ENCODE data around the gene RGS3. TPM values are rescaled to one million over a fixed set of nuclear protein-coding genes. Genes with fewer than 3 reads are reported as not detected.
"Not testable (repeated sequence)": the region's sequence is repeated elsewhere in the genome, so short reads cannot be mapped to it uniquely, and the experiment has no call there.

Gene RGS3
- total RNA-seq, 4 donors from 2014 or later, result 43.9 to 122 (median 72.7) TPM

DNA sequence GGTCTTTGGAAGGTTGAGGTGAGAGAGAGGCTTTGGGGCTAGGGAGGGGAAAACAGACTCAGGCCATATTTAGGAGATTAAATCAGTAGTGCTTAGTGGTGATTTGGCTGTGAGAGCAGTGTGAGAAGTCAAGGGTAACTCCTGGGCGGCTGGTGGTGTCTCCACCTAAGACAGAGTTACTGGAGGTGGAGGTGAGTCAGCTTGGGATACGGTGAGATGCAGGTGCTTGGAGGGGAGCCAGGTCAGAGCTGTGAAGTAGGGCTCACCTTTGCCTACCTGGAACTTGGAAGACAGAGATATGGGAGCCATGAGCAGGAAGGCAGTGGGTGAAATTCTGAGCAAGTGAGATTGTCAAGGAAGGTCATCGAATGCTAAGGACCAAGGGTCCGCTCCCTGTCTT lies 24.5 kb downstream of the RGS3 start:
- no peak overlapping the region for H3K4me3 ChIP-seq
- no peak for ATAC-seq
- no peaks in the 10 kb centered on the region for H3K9me3 ChIP-seq
- H3K27me3 ChIP-seq, result no peaks in the 10 kb centered on the region
- no peaks in the 10 kb centered on the region for H3K36me3 ChIP-seq
- 92 to 96% methylated on average over 3 to 4 of the region's 4 CpGs for WGBS, 2 donors (ENCODE audit: low coverage in 1 of 2)
- TF ChIP-seq, protein P1, sequence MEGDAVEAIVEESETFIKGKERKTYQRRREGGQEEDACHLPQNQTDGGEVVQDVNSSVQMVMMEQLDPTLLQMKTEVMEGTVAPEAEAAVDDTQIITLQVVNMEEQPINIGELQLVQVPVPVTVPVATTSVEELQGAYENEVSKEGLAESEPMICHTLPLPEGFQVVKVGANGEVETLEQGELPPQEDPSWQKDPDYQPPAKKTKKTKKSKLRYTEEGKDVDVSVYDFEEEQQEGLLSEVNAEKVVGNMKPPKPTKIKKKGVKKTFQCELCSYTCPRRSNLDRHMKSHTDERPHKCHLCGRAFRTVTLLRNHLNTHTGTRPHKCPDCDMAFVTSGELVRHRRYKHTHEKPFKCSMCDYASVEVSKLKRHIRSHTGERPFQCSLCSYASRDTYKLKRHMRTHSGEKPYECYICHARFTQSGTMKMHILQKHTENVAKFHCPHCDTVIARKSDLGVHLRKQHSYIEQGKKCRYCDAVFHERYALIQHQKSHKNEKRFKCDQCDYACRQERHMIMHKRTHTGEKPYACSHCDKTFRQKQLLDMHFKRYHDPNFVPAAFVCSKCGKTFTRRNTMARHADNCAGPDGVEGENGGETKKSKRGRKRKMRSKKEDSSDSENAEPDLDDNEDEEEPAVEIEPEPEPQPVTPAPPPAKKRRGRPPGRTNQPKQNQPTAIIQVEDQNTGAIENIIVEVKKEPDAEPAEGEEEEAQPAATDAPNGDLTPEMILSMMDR (IDR thresholded peaks at IDR 0.05), result no peak
- TF ChIP-seq POLR2AphosphoS5 (IDR thresholded peaks at IDR 0.05) (no peak), POLR2A (IDR thresholded peaks at IDR 0.05) (no peak), EP300 (IDR thresholded peaks at IDR 0.05) (no peak)
- peaks cover 13 to 70% (median 18%) of the 10 kb centered on the region in 3 donors for H3K4me1 ChIP-seq
- H3K27ac ChIP-seq, result peak overlapping the region; percentile 73 to 91 (median 82)

DNA sequence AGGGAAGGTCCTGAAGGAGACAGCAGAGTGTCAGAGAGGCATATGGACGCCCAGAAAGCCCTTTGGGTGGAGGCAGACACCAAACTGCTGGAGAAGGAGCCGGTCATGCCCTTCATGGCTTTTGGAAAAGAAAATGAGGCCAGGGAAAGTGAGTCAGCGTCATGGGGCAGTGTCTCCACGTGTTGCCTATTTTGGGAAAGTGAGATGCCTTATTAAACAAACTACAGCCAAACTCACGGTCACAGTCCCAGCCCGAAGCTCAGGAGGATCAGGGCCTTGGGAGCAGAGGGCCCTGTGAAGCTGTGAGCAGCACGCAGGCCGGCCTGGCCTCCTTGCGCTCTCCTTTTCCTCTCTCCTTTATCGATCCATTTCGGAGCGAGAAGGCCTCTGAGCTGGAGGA lies 25.0 kb downstream of the RGS3 start:
- H3K4me3 ChIP-seq, result no peak overlapping the region
- H3K9me3 ChIP-seq, result no peaks in the 10 kb centered on the region
- 54% methylated on average over 12 of the region's 12 CpGs for WGBS, 2 donors (ENCODE audit: low coverage in 1 of 2)
- no peak for ATAC-seq
- no peaks in the 10 kb centered on the region for H3K36me3 ChIP-seq
- H3K4me1 ChIP-seq, result peaks cover 12 to 70% (median 22%) of the 10 kb centered on the region in 3 donors
- peak overlapping the region; percentile 73 to 91 (median 82) for H3K27ac ChIP-seq
- no peaks in the 10 kb centered on the region for H3K27me3 ChIP-seq
- TF ChIP-seq, protein P1 (IDR thresholded peaks at IDR 0.05), result no peak
- TF ChIP-seq POLR2A (IDR thresholded peaks at IDR 0.05) (peak in 1 of 2 donors; percentile 14), POLR2AphosphoS5 (IDR thresholded peaks at IDR 0.05) (peak; percentile 84), EP300 (IDR thresholded peaks at IDR 0.05) (no peak)

DNA sequence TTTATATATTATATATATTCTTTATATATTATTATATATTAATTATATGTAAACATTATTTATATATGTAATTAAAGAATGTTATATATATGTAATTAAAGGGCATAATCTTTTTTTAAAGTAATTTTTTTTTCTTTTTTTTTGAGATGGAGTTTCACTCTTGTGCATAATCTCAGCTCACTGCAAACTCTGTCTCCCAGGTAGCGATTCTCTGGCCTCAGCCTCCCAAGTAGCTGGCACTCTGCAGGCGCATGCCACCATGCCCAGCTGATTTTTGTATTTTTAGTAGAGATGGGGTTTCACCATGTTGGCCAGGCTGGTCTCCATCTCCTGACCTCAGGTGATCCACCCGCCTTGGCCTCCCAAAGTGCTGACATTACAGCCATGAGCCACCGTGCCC lies 27.6 kb downstream of the RGS3 start:
- WGBS, 2 donors (ENCODE audit: low coverage in 1 of 2), result 92% methylated on average over 4 of the region's 4 CpGs; no CpG with 5 or more reads in 1 of the 2 donors
- H3K27ac ChIP-seq, result peak overlapping the region in 3 of 4 donors; percentile 68 to 76 (median 75)
- ATAC-seq, H3K36me3 ChIP-seq, H3K9me3 ChIP-seq, H3K4me3 ChIP-seq, H3K27me3 ChIP-seq: not testable (repeated sequence)
- peaks cover 4 to 59% (median 16%) of the 10 kb centered on the region in 3 donors for H3K4me1 ChIP-seq

DNA sequence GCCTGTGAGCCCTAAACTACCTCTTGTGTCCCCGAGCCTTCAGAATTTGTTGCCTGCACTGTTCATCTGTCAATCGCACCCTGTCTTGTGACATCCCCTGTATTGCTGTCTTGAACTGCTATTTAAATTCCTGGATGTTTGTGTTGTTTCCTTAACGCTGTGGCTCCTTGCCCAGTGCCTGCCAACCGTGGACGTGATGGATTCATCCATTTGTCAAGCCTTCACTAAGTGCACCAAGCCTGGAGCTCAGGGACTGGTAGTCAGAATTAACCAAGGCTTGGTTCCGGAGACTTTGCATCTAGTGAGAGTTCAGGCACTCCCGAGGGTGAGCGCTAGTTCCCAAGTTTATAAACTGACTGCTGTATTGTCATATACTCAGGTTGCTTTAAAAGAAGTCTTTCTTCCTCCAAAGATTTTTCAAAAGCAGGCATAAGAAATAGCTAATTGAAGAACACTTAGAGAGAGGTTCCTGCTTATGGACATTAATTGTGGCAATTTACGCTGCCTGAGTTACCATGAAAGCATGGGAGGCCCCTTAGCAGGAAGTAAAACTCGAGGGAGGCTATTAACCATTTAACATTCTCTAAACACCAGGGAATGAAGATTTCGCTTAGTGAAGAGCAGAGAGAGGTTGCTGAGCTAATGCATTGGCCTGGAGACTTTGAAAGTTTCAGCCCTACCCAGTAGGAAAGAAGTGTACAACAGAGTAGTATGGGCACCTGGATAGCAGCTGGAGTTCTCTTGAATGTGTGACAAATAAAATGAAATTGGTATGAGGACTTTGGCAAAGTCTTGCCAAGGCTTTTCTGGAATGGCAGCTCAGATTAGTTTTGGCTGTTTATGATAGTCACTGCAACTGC lies 29.0 kb downstream of the RGS3 start:
- peaks cover 4 to 56% (median 16%) of the 10 kb centered on the region in 3 donors for H3K4me1 ChIP-seq
- H3K36me3 ChIP-seq, result peaks cover 0 to 7% of the 10 kb centered on the region in 2 donors
- peak overlapping the region; percentile 21 to 76 (median 72) for H3K27ac ChIP-seq
- peak; percentile 29 for ATAC-seq
- no peaks in the 10 kb centered on the region for H3K27me3 ChIP-seq
- no peaks in the 10 kb centered on the region for H3K9me3 ChIP-seq
- no peak overlapping the region for H3K4me3 ChIP-seq
- no peak for TF ChIP-seq EP300 (IDR thresholded peaks at IDR 0.05)
- peak; percentile 62 for TF ChIP-seq POLR2AphosphoS5 (IDR thresholded peaks at IDR 0.05)
- WGBS, 2 donors (ENCODE audit: low coverage in 1 of 2), result 23 to 37% methylated on average over 5 to 6 of the region's 11 CpGs

DNA sequence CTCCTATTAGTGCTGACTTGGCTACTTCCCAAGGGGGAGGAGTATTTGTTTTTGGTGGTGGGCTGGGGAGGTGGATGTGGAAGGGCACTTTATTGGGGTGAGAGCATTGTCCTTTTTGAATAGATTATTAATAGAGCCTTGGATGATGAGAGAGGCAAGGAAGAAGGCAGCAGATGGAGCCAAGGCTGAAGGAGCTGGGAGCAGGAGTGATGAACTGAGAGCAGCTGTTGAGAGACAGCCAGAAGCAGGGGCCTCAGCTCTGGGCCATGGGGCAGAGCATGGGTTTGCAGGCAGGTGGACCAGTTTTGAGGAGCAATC lies 29.6 kb downstream of the RGS3 start:
- peak overlapping the region; percentile 21 to 76 (median 72) for H3K27ac ChIP-seq
- H3K9me3 ChIP-seq, result no peaks in the 10 kb centered on the region
- H3K4me1 ChIP-seq, result peaks cover 4 to 52% (median 16%) of the 10 kb centered on the region in 3 donors
- H3K36me3 ChIP-seq, result peaks cover 0 to 13% of the 10 kb centered on the region in 2 donors
- H3K4me3 ChIP-seq, result no peak overlapping the region
- no peak for ATAC-seq
- H3K27me3 ChIP-seq, result no peaks in the 10 kb centered on the region
- TF ChIP-seq, protein P1 (IDR thresholded peaks at IDR 0.05), result no peak
- TF ChIP-seq POLR2A (IDR thresholded peaks at IDR 0.05) (no peak), POLR2AphosphoS5 (IDR thresholded peaks at IDR 0.05) (no peak), EP300 (IDR thresholded peaks at IDR 0.05) (no peak)

DNA sequence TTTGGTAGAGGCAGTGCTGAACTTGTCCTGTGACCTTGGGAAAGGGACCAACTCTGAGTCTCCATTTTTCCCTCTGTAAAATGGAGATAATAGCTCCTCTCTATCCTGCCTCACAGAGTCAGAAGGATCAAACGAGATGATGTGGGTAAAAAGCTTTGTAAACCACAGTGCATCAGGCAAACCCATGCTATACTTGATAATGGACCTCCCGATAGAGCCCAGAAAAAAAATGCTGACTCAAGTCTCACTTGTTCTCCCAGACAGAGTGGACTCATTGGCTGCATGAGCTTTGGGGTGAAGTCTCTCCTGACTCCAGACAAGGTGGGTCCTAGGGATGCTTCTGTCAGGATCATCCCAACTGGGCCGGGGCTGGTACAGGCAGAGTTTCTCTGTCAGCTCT lies 32.0 kb downstream of the RGS3 start:
- Histone ChIP-seq H3K4me1 (peaks cover 4 to 39% (median 16%) of the 10 kb centered on the region in 3 donors), H3K4me3 (no peak overlapping the region), H3K9me3 (no peaks in the 10 kb centered on the region), H3K27me3 (no peaks in the 10 kb centered on the region), H3K36me3 (peaks cover 0 to 28% of the 10 kb centered on the region in 2 donors), H3K27ac (no peak overlapping the region)
- ATAC-seq, result no peak
- 71 to 100% methylated on average over 1 of the region's 3 CpGs for WGBS, 2 donors (ENCODE audit: low coverage in 1 of 2)
- no peak for TF ChIP-seq POLR2A (IDR thresholded peaks at IDR 0.05)
- no peak for TF ChIP-seq POLR2AphosphoS5 (IDR thresholded peaks at IDR 0.05)
- TF ChIP-seq, protein P1 (IDR thresholded peaks at IDR 0.05), result no peak

Data from gastroesophageal sphincter (tissue), 4 donors.